Jurkat, Clone E6-1 (cell line): ENCODE measurements around the gene RASGRF2.

Experiments used
- DNase-seq: peaks from one replicate; pipeline ENCODE4 v3.0.0-alpha.2; 2011; ENCODE audit warnings: low read depth, low spot score
- H3K4me3 ChIP-seq: 2 replicates; pipeline ENCODE4 v1.5.1; 2011; ENCODE audit warnings: mild to moderate bottlenecking, low read length, control low read depth, moderate library complexity

RASGRF2 gene

DNA sequence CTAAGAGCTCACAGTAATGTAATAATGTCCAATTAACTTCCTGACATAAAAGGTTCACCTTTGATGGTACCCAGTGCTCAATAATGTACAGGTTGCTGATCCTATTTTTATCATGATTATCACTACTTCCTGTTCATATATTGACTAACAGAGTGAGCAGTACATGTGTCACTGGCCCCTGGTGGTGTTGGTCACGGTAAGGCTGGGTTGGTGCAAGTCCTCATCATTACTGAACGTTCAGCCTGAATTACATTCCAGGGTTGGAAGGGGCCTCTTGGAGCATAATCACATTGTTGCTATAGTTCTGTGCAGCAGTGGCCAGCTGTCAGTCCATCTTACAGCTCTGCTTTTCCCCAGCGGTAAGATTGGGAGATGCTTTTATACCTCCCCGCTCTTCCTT lies 248.7 kb downstream of the RASGRF2 start:
- no peak for DNase-seq
- no peak overlapping the region for H3K4me3 ChIP-seq

DNA sequence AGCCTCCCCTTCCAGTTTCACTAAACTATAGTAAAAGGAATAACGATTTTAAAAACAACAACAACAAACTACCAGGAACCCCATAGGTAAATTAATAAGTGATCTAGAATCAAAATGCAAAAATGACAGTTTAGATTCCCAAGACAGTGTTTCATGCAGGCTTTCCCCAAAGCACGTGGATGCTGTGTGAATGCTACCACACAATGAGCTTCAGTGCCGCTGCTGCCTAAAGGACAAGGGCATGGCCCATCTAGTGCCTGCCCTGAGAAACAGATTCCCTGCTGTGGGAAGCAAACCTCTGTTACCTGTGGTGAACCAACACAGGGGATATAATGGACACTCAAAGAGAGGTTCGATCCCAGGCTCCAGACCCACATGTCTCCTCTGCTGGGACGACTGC lies 249.2 kb downstream of the RASGRF2 start:
- no peak for DNase-seq
- H3K4me3 ChIP-seq, result no peak overlapping the region

DNA sequence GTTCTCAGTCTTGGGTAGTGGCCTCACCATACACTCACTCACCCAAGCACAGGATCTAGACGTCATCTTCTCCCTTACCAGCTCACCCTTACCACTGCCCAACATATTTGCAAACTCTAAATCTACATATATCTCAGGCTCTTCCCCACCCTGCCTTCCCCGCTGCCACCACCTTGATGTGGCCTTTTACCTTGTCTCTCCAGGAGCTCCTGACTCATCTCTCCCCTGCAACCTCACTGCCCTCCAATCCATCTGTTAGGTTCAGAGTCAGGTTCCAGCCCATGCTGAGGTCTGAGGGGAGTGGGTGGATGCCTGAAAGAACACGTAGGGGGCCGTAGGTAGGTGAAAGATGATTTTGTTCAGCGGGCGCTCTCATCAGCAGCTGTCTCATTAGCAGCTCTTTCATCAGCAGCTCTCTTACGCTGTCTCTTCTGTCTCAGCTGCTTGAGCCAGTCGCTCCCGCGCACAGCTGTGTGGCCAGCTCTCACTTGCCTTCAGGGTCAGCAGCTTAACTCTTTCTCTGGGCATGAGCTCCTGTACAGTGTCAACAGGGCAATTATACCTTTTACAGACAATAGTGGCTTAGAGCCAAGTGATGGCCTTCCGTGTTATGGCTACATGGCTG lies 249.8 kb downstream of the RASGRF2 start:
- no peak for DNase-seq
- no peak overlapping the region for H3K4me3 ChIP-seq

DNA sequence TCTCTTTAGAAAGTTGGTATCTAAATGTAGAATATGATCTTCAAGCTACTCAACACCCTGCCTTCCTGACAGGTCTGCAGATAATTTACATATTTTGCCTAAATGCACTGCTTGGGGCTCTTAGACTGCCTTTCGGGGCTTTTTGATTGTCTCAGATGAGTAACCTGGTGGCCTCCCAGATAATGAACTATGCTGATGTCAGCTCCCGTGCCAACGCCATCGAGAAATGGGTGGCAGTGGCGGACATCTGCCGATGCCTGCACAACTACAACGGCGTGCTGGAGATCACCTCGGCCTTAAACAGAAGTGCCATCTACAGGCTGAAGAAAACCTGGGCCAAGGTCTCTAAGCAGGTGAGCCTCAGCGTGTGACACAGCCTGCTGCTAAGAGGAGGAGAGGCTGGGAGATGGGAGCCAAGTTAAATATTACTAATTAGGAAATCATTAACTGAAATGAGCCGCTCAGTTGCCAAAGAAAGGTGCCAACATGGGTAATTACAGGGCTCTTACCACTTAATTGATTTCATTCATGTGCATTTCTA lies 252.1 kb downstream of the RASGRF2 start:
- DNase-seq, result no peak
- H3K4me3 ChIP-seq, result no peak overlapping the region

DNA sequence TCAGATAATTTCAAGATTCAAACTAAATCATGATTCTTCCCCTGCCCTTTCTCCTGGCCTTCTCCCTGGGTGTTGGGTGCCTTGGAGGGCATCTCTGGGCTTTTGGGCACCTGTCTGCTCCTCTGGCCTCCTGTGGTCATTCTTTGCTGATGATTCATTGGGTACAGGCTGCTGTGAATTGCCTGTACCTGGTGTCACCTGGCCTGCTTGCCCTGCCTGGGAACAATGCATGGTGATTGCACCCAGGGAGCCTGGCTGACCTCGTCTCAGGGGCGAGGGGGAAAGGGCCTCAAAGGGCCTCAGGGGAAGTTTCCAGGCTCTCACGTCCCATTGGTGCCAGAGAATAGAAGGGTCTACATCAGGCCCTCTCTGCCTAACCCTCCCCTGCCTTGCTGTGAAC lies 252.9 kb downstream of the RASGRF2 start:
- no peak overlapping the region for H3K4me3 ChIP-seq
- DNase-seq, result no peak

DNA sequence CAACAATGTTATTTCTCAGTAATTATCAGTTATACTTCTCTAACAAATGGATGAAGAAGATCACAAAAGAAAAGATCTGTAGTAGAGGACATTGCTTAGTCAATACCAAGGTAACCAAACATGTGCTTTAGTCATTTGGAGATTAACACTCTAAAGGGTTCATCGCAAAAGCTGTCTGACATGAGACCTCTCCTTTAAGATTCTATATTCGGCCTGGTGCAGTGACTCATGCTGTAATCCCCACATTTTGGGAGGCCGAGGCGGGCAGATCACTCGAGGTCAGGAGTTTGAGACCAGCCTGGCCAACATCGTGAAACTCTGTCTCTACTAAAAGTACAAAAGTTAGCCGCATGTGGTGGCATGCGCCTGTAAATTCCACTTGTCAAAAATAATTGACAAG lies 254.7 kb downstream of the RASGRF2 start:
- no peak for DNase-seq
- no peak overlapping the region for H3K4me3 ChIP-seq

DNA sequence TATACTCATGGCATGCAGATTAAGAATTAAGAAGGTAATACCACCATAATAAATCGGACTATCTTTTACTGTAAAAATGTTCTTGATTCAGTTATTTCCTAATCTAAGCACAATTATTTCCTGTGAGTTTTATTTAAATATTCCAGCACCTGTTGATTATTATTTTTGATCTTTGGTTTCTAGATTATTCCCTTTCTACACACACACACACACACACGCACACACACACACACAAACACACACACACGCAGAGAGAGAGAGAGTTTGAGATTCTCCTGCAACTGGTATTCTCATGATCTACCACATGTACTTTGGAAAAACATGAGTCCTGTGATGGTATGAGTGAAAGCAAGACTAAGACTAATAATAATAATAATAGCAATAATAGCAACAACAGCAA lies 256.0 kb downstream of the RASGRF2 start:
- no peak for DNase-seq
- no peak overlapping the region for H3K4me3 ChIP-seq

DNA sequence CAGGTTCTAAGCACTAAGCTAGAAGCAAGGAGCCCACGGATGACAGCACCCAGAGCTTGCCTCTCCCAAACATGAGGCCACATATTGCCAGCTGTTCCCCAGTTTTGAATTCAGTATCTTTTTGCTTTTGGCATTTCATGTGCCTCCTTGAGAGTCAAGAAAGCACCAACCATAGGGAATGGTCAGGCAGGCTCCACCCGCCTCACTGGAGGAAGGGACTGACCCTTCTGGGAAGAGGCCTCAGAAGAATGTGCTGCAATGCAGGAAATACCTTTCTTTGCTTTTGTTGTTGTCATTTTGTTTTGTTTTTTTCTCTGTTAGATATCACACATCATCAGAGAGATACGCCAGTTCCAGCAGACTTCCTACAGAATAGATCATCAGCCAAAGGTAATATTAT lies 259.2 kb downstream of the RASGRF2 start:
- no peak overlapping the region for H3K4me3 ChIP-seq
- no peak for DNase-seq

DNA sequence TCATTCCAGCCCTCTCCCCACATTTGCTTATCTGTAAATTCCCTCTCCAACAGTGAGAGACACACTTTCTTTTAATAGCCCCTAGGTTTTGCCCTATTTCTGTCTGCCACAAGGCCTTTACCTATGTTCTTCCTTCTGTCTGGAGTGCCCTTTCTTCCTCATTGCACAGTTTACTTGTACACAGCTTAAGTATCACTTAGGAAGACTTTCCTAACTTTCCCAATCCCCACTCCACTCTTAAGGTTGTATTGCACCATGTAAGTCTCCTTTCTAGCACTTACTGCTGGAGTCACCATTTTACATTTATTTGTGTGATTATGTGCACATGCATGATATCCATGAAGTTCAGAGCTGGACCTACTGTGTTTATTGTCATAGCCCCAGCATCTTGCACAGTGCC lies 262.1 kb downstream of the RASGRF2 start:
- H3K4me3 ChIP-seq, result no peak overlapping the region
- DNase-seq, result no peak

DNA sequence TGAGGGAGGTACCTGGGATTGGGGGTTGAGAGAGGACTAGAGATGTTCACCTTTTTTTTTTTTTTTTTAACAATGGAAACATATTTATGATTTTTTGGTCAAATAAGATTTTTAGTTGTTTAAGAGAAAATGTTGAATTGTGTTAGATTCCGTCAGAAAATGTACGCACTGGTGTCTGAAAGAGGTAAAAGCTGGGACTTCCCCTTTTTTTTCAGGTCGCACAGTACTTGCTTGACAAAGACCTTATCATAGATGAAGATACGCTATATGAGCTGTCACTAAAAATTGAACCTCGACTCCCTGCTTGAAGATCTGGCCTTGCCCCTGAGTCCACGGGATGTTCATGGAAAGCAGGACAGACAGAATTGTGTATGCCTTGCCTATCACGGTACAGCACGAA lies 265.3 kb downstream of the RASGRF2 start:
- no peak for DNase-seq
- no peak overlapping the region for H3K4me3 ChIP-seq

DNA sequence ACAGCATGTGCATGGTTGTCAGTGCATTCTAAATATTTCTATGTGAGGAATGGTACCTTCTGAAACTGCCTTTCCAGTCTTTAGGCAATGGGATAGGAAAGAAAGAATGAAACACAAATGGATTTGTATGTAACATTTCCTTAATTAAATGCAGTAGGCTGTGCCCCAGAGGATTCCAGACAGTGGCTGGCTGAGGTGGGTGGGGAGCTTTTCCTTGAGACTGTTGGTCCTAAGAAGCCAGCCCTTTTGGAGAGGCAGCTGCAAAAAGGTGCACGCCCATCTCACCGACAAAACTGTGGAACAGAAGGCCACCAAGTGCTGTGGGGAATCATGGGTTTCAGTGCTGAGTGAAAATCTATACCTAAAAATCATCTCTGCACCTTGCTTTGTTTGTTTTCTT lies 266.1 kb downstream of the RASGRF2 start:
- H3K4me3 ChIP-seq, result no peak overlapping the region
- DNase-seq, result no peak

DNA sequence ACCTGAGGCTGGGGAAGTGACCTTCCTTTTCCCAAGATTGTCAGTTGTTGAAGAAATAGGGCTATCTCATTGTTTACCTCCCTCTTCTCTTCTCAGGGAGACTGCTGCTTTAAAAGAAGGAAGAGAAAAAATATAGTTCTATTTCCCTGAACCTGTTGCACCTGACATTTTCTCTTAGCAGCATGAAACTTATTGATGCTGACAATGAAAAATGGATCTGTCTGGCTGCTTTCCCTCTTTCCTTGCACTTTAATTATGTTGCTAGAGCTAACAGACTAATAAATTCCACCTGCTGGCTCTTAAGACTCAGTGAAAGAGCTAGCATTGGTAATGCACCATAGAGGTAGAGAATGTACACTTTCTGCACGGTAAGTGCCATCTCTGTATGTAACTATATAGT lies 266.8 kb downstream of the RASGRF2 start:
- H3K4me3 ChIP-seq, result no peak overlapping the region
- DNase-seq, result no peak

DNA sequence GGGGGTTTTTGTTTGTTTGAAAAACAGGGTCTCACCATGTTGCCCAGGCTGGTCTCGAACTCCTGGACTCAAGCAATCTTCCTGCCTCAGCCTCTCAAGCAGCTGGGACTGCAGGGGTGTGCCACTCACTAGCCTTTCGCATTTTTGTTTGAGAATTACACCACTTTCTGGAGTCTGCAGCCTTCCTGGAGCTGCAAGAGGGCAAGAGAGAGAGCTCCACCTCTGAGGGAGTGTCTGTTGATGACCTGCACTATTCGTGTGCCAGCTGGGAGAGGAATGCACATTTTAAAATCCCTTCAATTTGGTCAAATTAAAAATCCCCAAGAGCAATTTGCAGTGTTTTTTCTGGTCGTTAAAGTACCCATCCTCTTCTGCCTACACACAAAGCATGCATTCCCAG lies 267.9 kb downstream of the RASGRF2 start:
- no peak overlapping the region for H3K4me3 ChIP-seq
- no peak for DNase-seq

DNA sequence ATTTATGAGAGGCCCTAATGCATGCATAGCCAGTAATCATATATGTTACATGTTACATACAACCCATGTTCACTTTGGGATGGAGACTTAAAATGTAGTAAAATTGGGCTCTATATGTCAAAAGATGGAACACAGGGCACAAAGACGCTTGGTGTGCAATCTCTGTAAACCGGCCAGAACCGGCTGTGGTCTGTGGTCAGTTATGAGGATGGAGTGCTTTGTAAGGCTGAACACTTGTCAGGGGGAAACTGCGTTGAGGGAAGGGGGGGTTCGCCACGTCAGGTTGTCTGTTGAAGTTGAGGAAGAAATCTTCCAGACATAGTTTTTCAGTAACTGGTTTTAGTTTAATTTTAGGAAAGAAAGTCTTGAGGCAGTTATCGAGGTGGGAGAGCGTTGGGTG lies 270.3 kb downstream of the RASGRF2 start:
- DNase-seq, result no peak
- no peak overlapping the region for H3K4me3 ChIP-seq

DNA sequence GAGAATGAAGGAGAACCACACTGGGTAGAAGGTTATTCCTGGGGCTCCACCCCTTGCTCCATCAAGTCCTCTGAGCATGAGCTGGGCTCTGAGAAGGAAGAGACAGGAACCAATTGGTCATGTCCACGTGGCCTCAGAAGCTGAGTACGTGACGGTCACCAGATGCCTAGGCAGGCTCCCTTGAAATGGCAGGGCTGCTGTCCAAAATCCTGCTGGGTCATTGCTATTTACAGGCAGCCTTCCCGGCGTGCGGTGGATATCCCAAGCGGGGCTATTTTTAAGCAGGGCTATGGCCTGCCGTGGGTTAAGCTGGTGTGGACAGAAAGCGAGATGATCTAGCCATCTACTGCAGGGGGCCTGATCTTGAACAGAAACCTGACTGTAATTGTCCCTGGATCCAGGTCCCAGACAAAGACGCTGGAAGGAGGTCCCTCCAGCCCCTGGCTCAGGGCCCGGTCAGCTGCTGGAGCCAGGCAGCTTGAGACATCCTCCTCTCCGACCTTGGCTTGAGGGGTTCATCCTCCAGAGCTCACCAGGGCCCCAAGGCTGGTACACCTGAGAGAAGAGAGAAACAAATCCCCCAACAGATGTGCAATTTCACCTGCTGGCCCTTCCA lies 272.4 kb downstream of the RASGRF2 start:
- DNase-seq, result no peak
- H3K4me3 ChIP-seq, result no peak overlapping the region

DNA sequence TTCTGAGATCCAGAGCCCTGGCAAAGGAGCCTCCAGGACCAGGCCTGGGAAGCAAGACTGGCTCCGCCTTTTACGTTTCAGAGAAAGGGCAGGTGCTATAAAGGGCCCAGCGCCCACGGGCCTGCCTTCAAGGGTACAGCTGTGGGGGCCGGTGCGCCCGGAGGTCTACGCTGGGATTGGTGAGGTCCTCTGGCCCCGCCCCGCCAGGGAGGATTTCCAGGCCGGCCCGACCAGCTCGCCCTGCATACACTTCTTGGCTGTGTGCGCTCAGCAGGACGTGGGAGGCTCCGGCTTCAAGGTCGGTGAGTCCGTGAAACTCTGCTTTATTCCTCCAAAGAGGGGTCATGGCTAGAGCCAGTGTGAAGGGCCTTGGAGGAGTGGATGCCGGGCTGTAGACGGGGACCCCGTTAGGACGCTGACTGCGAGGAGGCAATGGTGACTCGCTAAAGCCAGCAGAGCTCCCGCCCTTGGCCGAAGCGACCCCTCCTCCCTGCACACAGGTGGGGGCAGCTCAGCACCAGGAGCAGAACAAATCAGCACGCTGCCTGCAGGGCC lies 273.0 kb downstream of the RASGRF2 start, which contains the start of gene CKMT2:
TSS of gene CKMT2 (plus strand) at position 243 of the 555 bp plus-strand sequence. CDS start 17,811 bp downstream, outside the sequence.
- no peak for DNase-seq

DNA sequence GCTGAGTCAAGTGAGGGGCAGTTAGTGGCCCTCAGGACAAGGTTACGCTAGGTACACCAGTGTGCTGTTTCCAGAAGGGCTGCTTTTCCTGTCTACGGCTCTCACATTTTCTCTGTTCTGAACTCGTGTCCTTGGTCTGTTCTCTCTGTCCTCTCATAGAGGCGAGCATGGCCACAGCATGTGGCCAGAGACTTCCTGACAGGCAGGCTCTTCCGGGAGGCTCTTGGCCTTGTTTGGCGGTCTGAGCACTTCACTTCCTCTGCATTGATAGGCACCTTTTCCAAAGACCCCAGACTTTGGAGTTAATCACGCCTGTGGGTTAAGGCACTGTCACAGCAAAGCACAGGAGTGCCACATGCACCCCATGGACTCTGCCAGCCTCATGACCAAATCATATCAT lies 274.1 kb downstream of the RASGRF2 start:
- DNase-seq, result no peak
- H3K4me3 ChIP-seq, result no peak overlapping the region

More for the DNA sequence above, 273.0 kb downstream of the RASGRF2 start, which contains the start of gene CKMT2:
- no peak within 1 kb of the TSS for H3K4me3 ChIP-seq

DNA sequence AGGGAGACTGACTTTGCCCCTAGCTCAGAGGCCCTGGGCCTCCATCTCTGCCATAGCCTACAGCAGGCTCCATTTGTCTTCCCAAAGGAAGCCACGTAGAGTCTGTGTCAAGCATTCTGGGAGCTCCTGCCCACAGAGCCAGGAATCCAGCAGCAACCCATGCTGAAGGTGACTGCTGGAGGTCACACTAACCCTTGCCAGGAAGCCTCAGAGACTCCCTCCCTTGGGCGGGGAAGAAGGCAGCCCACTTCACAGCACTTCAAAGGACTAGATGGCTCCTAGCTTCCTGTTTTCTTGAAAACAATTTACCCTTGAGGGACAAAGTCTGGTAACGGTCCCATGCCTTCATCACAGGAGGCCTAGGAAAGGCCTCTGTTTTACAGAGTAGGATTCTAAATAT lies 274.6 kb downstream of the RASGRF2 start:
- DNase-seq, result peak; percentile 63
- H3K4me3 ChIP-seq, result no peak overlapping the region

DNA sequence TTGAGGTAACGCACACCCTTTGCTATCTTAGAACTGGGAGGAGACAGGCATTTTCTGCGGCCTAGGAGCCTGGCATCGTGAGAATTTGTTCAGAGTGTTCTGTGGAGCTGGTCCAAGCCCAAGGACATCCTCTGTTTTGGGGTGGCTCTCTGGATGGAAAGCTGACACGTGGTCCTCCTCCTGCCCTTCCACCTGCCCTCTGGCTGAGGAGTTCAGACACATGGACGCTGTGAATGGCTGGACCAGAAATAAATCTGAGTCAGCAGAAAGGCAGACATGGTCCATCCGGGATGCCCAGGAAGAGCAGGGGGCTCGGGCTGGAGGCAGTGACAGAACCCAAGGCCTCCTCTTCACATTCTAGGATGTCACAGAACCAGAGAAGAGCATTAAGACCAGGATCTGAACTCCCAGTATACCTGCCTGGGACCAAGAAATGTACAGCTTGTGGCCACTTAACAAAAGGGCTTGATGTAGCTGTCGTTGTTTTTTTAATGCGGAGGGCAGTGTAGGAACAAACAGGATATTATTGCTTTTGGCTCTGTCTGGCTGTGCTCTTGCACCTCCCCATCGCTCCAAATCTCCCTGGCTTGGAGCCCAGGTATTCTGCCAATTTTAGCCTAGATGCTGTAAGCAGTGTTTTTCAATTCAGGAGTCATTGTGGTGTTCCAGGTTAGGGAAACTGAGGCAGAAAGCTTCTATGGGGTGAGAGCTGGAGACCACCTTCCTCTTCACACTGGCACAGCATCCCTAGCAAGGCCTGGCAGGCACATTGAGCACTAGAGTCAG lies 275.3 kb downstream of the RASGRF2 start:
- H3K4me3 ChIP-seq, result no peak overlapping the region
- no peak for DNase-seq

DNA sequence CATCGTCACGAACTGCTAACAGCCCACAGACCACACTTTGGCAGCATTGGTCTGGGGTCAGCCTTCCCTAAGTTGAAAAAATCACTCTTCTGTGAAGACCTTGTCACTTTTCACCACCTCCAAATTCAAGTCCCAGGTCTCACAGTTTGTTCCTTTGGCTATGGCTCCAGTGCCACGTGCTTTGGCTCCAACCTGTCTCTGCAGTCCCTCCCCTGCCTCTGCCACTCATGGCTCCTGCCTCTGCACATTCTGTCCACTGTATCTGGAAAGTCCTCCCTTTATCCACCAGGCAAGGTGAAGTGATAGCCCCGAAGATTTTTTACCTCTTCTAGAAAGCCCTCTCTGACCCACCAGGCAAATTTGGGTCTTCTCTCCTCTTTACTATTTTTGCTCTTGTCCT lies 278.3 kb downstream of the RASGRF2 start:
- H3K4me3 ChIP-seq, result no peak overlapping the region
- DNase-seq, result no peak
